ENCODE measurements around the gene CARMIL1.

CARMIL1 gene

GRCh38 chr6:25242567-25242966 lies 36.6 kb upstream of the CARMIL1 start:
- no peak overlapping the region for H3K4me3 ChIP-seq (ENCODE audit: low read length)
- no peak for TF ChIP-seq CTCF (conservative IDR thresholded peaks at IDR 0.05; ENCODE audit: low read depth, low read length)
- no peak for DNase-seq (ENCODE audit: low read depth)

GRCh38 chr6:25244865-25245264 lies 34.3 kb upstream of the CARMIL1 start:
- no peak for TF ChIP-seq CTCF (conservative IDR thresholded peaks at IDR 0.05; ENCODE audit: low read depth, low read length)

GRCh38 chr6:25248123-25248522 lies 31.1 kb upstream of the CARMIL1 start:
- no peak overlapping the region for H3K4me3 ChIP-seq (ENCODE audit: low read length)
- TF ChIP-seq CTCF (conservative IDR thresholded peaks at IDR 0.05; ENCODE audit: low read depth, low read length): no peak
- no peak for DNase-seq (ENCODE audit: low read depth)

More at GRCh38 chr6:25244865-25245264, 34.3 kb upstream of the CARMIL1 start:
- no peak overlapping the region for H3K4me3 ChIP-seq (ENCODE audit: low read length)
- DNase-seq (ENCODE audit: low read depth): no peak

DNA sequence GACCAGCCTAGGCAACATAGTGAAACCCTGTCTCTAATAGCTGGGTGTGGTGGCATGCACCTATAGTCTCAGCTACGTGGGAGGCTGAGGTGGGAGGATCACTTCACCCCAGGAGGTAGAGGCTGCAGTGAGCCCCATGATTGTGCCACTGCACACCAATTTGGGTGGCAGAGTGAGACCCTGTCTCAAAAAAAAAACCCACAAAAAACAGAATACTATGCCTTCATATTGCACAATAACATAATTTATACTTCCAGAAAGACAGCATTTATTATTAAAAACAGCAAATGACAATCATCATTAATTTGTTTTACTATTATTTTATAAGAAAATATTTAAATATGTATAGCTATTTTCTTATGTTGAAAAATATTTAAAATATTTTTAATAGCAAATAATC lies 30.0 kb upstream of the CARMIL1 start:
- H3K4me3 ChIP-seq (ENCODE audit: low read length): no peak overlapping the region
- no peak for DNase-seq (ENCODE audit: low read depth)
- no peak for TF ChIP-seq CTCF (conservative IDR thresholded peaks at IDR 0.05; ENCODE audit: low read depth, low read length)

DNA sequence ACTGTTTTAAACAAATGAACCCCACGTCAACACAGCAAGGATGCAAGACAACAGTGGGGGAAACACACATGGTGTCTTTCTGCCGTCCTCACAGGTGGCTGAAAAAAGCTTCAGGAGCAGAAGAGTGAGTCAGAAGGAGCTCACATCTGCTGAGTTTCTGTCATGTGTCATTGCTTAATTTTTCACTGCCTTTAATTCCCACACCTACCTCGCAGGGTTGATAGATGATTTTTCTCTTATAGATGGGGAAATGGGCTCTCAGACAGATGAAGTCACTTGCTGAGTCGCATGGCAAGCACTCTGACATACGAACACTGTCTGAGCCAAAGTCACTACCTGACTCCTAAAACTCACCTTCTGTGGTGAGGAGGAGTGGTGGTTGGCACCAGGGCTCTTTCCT lies 28.3 kb upstream of the CARMIL1 start:
- no peak for DNase-seq (ENCODE audit: low read depth)
- no peak overlapping the region for H3K4me3 ChIP-seq (ENCODE audit: low read length)
- no peak for TF ChIP-seq CTCF (conservative IDR thresholded peaks at IDR 0.05; ENCODE audit: low read depth, low read length)

GRCh38 chr6:25251426-25251825 lies 27.7 kb upstream of the CARMIL1 start:
- no peak overlapping the region for H3K4me3 ChIP-seq (ENCODE audit: low read length)
- TF ChIP-seq CTCF (conservative IDR thresholded peaks at IDR 0.05; ENCODE audit: low read depth, low read length): no peak
- DNase-seq (ENCODE audit: low read depth): no peak

GRCh38 chr6:25253351-25253750 lies 25.8 kb upstream of the CARMIL1 start:
- TF ChIP-seq CTCF (conservative IDR thresholded peaks at IDR 0.05; ENCODE audit: low read depth, low read length): no peak
- DNase-seq (ENCODE audit: low read depth): no peak
- no peak overlapping the region for H3K4me3 ChIP-seq (ENCODE audit: low read length)
